ENCODE results near the gene TTLL3.
A peak's percentile ranks its signal among the peaks of the same experiment; 100 is the strongest.
"Not testable (repeated sequence)": the region's sequence is repeated elsewhere in the genome, so short reads cannot be mapped to it uniquely, and the experiment has no call there.

The TTLL3 gene

DNA sequence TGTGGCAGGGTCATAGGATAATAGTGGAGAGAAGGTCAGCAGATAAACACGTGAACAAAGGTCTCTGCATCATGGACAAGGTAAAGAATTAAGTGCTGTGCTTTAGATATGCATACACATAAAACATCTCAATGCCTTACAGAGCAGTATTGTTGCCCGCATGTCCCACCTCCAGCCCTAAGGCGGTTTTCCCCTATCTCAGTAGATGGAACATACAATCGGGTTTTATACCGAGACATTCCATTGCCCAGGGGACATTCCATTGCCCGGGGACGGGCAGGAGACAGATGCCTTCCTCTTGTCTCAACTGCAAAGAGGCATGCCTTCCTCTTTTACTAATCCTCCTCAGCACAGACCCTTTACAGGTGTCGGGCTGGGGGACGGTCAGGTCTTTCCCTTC, 37.8 kb downstream of the TTLL3 start:
- ATAC-seq (ENCODE audit: low read depth); H3K4me1 Mint-ChIP-seq; H3K9me3 Mint-ChIP-seq; H3K27ac Mint-ChIP-seq; H3K36me3 Mint-ChIP-seq; H3K27me3 Mint-ChIP-seq; H3K4me3 Mint-ChIP-seq; DNase-seq (ENCODE audit: low spot score in 2 of 2): not testable (repeated sequence)

DNA sequence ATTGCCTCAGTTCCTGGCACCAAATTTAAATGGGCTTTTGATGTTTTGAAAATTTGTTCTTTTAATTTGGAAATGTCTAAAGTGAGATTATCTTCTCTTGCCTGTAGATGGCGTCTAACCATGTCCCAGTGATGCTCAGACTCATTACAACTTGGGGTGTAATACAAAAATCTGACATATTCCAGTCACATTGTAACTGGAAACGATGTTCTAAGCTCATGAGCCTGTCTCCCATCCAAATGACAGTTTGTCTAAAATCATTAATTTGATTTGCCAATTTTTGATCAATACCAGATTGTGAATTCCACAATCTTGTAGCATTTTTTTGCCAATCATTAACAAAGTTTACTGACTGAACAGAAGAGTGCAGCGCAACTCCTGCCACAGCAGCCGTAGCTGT, 38.8 kb downstream of the TTLL3 start:
- H3K4me3 Mint-ChIP-seq, H3K27ac Mint-ChIP-seq: not testable (repeated sequence)

GRCh38 chr3:9851383-9851782, 41.3 kb downstream of the TTLL3 start:
- not testable (repeated sequence) for H3K36me3 Mint-ChIP-seq; ATAC-seq (ENCODE audit: low read depth); H3K9me3 Mint-ChIP-seq; H3K27ac Mint-ChIP-seq; DNase-seq (ENCODE audit: low spot score in 2 of 2); H3K4me1 Mint-ChIP-seq; H3K4me3 Mint-ChIP-seq; H3K27me3 Mint-ChIP-seq

More for the DNA sequence above, 38.8 kb downstream of the TTLL3 start:
- not testable (repeated sequence) for H3K9me3 Mint-ChIP-seq; H3K36me3 Mint-ChIP-seq; H3K27me3 Mint-ChIP-seq; ATAC-seq (ENCODE audit: low read depth); H3K4me1 Mint-ChIP-seq
- DNase-seq (ENCODE audit: low spot score in 2 of 2): peak in 1 of 2 donors; percentile 31

DNA sequence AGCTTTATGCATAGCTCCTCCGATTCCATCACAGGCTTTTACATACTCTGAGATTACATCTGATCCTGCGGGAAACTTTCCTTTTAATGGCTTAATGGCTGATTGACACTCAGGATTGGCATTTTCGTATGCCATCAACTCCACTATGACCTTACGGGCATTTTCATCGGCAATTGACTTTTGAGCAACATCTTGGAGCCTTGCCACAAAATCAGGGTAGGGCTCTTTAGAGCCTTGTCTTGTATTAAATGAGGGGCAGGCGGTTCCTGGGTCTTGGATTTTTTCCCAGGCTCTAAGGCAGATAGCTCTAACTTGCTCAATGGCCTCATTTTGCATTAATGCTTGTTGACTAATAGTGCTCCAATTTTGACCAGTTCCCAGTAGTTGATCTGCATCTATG, 41.9 kb downstream of the TTLL3 start:
- not testable (repeated sequence) for H3K27me3 Mint-ChIP-seq; H3K27ac Mint-ChIP-seq; H3K4me1 Mint-ChIP-seq; H3K9me3 Mint-ChIP-seq; H3K36me3 Mint-ChIP-seq; DNase-seq (ENCODE audit: low spot score in 2 of 2); H3K4me3 Mint-ChIP-seq; ATAC-seq (ENCODE audit: low read depth)

DNA sequence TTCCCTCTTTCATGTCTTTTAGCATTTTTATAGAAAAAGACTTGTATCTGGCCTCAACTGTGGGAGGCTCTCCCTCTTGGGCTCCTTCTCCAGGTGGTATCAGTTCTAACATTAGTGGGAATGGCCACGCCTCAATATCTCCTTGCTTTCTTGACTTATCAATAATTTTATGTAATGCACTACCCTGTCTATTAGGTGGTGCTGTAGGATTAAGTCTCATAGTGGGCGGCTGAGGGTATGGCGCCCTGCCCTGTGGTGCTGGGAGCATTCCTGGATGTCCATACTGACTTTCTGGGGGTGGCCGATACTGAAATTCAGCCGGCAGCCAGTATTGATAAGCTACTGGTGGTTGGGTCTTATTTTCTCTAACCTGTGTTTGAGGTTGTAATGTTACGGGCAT, 42.5 kb downstream of the TTLL3 start:
- H3K27ac Mint-ChIP-seq: no peak overlapping the region
- DNase-seq (ENCODE audit: low spot score in 2 of 2) (no peak), ATAC-seq (ENCODE audit: low read depth) (no peak)

GRCh38 chr3:9854291-9854940, 44.4 kb downstream of the TTLL3 start:
- not testable (repeated sequence) for H3K4me1 Mint-ChIP-seq; ATAC-seq (ENCODE audit: low read depth); H3K27me3 Mint-ChIP-seq; H3K27ac Mint-ChIP-seq; H3K4me3 Mint-ChIP-seq; DNase-seq (ENCODE audit: low spot score in 2 of 2); H3K36me3 Mint-ChIP-seq; H3K9me3 Mint-ChIP-seq

More for the DNA sequence above, 42.5 kb downstream of the TTLL3 start:
- Mint-ChIP-seq H3K4me3 (no peak overlapping the region), H3K36me3 (no peaks in the 10 kb centered on the region), H3K27me3 (peaks cover 2% of the 10 kb centered on the region), H3K9me3 (no peaks in the 10 kb centered on the region), H3K4me1 (no peaks in the 10 kb centered on the region)

- ATAC-seq (ENCODE audit: low read depth) (no peak), DNase-seq (ENCODE audit: low spot score in 2 of 2) (no peak)
- H3K9me3 Mint-ChIP-seq: no peaks in the 10 kb centered on the region
- no peak overlapping the region for H3K27ac Mint-ChIP-seq
- peaks cover 2% of the 10 kb centered on the region for H3K27me3 Mint-ChIP-seq
- H3K4me3 Mint-ChIP-seq: no peak overlapping the region
- H3K4me1 Mint-ChIP-seq: no peaks in the 10 kb centered on the region
- H3K36me3 Mint-ChIP-seq: no peaks in the 10 kb centered on the region
Measured at GRCh38 chr3:9855594-9855993, 45.5 kb downstream of the TTLL3 start.

- no peak overlapping the region for H3K27ac Mint-ChIP-seq
- H3K4me3 Mint-ChIP-seq: no peak overlapping the region
- no peaks in the 10 kb centered on the region for H3K4me1 Mint-ChIP-seq
- H3K27me3 Mint-ChIP-seq: peaks cover 6% of the 10 kb centered on the region
- no peak for ATAC-seq (ENCODE audit: low read depth)
- no peaks in the 10 kb centered on the region for H3K9me3 Mint-ChIP-seq
- DNase-seq (ENCODE audit: low spot score in 2 of 2): no peak
- H3K36me3 Mint-ChIP-seq: no peaks in the 10 kb centered on the region
Measured at GRCh38 chr3:9859530-9860025, 49.5 kb downstream of the TTLL3 start.

DNA sequence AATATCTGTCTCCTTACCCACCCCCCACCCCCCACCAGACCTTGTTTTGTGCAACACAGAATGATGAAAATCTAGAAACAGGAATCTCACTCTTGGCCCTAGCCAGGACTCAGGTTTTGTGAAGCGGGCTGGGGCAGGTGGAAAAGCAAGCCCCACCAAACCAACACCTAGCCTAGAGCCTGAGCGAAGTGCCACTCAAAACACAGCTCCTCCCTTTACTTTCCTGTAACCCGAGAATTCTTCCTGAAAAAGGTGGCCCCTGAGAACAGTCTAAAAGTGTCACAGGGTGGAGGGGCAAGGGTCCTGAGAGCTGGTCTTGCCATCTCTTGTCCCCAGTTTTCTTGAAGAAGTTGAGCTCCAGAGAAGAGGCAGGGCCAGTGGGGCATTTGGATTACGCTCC, 51.1 kb downstream of the TTLL3 start:
- Mint-ChIP-seq H3K36me3 (no peaks in the 10 kb centered on the region), H3K4me1 (no peaks in the 10 kb centered on the region), H3K9me3 (no peaks in the 10 kb centered on the region), H3K27ac (no peak overlapping the region), H3K27me3 (peaks cover 6% of the 10 kb centered on the region), H3K4me3 (no peak overlapping the region)
- ATAC-seq (ENCODE audit: low read depth) (no peak), DNase-seq (ENCODE audit: low spot score in 2 of 2) (no peak)

DNA sequence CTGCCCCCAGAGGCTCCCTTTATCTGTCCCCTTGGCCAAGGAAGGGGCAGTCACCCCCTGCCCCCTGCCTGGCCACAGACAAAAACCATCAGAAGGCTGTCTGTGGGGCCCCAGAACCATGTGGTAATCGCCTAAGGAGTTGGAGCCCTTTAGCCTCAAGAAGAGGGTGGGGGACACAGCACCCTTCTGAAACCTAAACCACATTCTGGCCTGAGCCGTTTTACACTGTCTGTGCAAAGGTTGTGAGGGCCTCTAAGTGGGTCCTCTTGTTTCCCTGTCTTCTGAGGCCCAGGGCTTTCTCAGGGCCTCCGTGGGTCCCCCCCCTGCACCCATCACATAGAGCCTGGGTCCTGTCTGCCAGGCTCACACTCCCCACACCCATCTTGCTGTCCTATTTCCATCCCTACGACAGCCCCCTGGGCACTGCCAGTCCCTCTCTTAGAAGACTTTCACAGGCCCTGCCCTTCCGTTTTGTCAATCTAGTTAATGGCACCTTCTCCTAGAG, 51.6 kb downstream of the TTLL3 start:
- Mint-ChIP-seq H3K4me1 (no peaks in the 10 kb centered on the region), H3K4me3 (no peak overlapping the region), H3K36me3 (no peaks in the 10 kb centered on the region), H3K27me3 (peaks cover 6% of the 10 kb centered on the region), H3K27ac (no peak overlapping the region), H3K9me3 (no peaks in the 10 kb centered on the region)
- ATAC-seq (ENCODE audit: low read depth) (no peak), DNase-seq (ENCODE audit: low spot score in 2 of 2) (no peak)

- Mint-ChIP-seq H3K9me3 (no peaks in the 10 kb centered on the region), H3K4me3 (no peak overlapping the region), H3K36me3 (no peaks in the 10 kb centered on the region), H3K27me3 (peaks cover 6% of the 10 kb centered on the region), H3K4me1 (no peaks in the 10 kb centered on the region), H3K27ac (no peak overlapping the region)
- peak in 1 of 2 donors; percentile 21 for DNase-seq (ENCODE audit: low spot score in 2 of 2)
- peak; percentile 92 for ATAC-seq (ENCODE audit: low read depth)
Measured at GRCh38 chr3:9862391-9863057, 52.5 kb downstream of the TTLL3 start.

GRCh38 chr3:9863058-9863772, 53.2 kb downstream of the TTLL3 start:
- Mint-ChIP-seq H3K36me3 (no peaks in the 10 kb centered on the region), H3K4me1 (no peaks in the 10 kb centered on the region), H3K27ac (no peak overlapping the region), H3K9me3 (no peaks in the 10 kb centered on the region), H3K4me3 (no peak overlapping the region), H3K27me3 (peaks cover 6% of the 10 kb centered on the region)
- ATAC-seq (ENCODE audit: low read depth) (no peak), DNase-seq (ENCODE audit: low spot score in 2 of 2) (no peak)

GRCh38 chr3:9864200-9864927, 54.3 kb downstream of the TTLL3 start:
- Mint-ChIP-seq H3K36me3 (no peaks in the 10 kb centered on the region), H3K27me3 (peaks cover 6% of the 10 kb centered on the region), H3K27ac (no peak overlapping the region), H3K4me3 (no peak overlapping the region), H3K9me3 (no peaks in the 10 kb centered on the region), H3K4me1 (no peaks in the 10 kb centered on the region)
- ATAC-seq (ENCODE audit: low read depth): no peak
- DNase-seq (ENCODE audit: low spot score in 2 of 2): no peak

Data from memory B cell (primary cell).